ENCODE results near the gene C1orf56.
"Not testable (repeated sequence)": the region's sequence is repeated elsewhere in the genome, so short reads cannot be mapped to it uniquely, and the experiment has no call there.

Gene C1orf56

GRCh38 chr1:151070474-151071276 lies 23.1 kb downstream of the C1orf56 start, which contains the start of gene GABPB2:
GABPB2 (plus strand) TSS chr1:151070761; CDS start chr1:151088190, 17,429 bp downstream.
- peak within 1 kb of the TSS; percentile 93 for H3K4me3 ChIP-seq (replicated peaks; ENCODE audit: low read depth, low read length)
- peak; percentile 99 for DNase-seq (ENCODE audit: low read depth)
- TF ChIP-seq, protein P1, sequence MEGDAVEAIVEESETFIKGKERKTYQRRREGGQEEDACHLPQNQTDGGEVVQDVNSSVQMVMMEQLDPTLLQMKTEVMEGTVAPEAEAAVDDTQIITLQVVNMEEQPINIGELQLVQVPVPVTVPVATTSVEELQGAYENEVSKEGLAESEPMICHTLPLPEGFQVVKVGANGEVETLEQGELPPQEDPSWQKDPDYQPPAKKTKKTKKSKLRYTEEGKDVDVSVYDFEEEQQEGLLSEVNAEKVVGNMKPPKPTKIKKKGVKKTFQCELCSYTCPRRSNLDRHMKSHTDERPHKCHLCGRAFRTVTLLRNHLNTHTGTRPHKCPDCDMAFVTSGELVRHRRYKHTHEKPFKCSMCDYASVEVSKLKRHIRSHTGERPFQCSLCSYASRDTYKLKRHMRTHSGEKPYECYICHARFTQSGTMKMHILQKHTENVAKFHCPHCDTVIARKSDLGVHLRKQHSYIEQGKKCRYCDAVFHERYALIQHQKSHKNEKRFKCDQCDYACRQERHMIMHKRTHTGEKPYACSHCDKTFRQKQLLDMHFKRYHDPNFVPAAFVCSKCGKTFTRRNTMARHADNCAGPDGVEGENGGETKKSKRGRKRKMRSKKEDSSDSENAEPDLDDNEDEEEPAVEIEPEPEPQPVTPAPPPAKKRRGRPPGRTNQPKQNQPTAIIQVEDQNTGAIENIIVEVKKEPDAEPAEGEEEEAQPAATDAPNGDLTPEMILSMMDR (IDR thresholded peaks at IDR 0.05; ENCODE audit: low read length, missing control alignments) = peak; percentile 82

- TF ChIP-seq, protein P1 (IDR thresholded peaks at IDR 0.05; ENCODE audit: low read length, missing control alignments) = no peak
- no peak overlapping the region for H3K4me3 ChIP-seq (replicated peaks; ENCODE audit: low read depth, low read length)
- DNase-seq (ENCODE audit: low read depth) = no peak
These were observed 24.7 kb downstream of the C1orf56 start for GRCh38 chr1:151072224-151072623.

- H3K4me3 ChIP-seq (replicated peaks; ENCODE audit: low read depth, low read length) = no peak overlapping the region
- TF ChIP-seq, protein P1 (IDR thresholded peaks at IDR 0.05; ENCODE audit: low read length, missing control alignments) = no peak
- no peak for DNase-seq (ENCODE audit: low read depth)
These were observed 38.5 kb downstream of the C1orf56 start for GRCh38 chr1:151085953-151086559.

GRCh38 chr1:151097426-151097825 lies 49.9 kb downstream of the C1orf56 start:
- not testable (repeated sequence) for DNase-seq (ENCODE audit: low read depth); H3K4me3 ChIP-seq (replicated peaks; ENCODE audit: low read depth, low read length)

DNA sequence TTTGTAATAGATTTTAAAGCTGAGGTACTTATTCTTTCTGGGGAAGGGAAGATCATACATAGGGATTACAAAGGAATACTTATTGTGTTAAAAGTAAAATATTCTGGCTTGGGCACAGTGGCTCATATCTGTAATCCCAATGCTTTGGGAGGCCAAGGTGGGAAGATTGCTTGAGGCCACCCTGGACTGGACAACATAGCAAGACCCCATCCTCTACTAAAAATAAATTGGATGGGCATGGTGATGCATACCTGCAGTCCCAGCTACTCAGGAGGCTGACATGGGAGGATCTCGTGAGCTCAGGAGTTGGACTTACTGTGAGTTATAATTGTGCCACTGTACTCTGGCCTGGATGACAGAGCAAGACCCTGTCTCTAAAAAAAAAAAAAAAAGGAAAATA lies 50.6 kb downstream of the C1orf56 start:
- no peak for DNase-seq (ENCODE audit: low read depth)
- TF ChIP-seq, protein P1 (IDR thresholded peaks at IDR 0.05; ENCODE audit: low read length, missing control alignments) = no peak
- H3K4me3 ChIP-seq (replicated peaks; ENCODE audit: low read depth, low read length) = no peak overlapping the region

Data from fibroblast of pulmonary artery (primary cell).